ENCODE measurements around the gene NQO2.

DNA sequence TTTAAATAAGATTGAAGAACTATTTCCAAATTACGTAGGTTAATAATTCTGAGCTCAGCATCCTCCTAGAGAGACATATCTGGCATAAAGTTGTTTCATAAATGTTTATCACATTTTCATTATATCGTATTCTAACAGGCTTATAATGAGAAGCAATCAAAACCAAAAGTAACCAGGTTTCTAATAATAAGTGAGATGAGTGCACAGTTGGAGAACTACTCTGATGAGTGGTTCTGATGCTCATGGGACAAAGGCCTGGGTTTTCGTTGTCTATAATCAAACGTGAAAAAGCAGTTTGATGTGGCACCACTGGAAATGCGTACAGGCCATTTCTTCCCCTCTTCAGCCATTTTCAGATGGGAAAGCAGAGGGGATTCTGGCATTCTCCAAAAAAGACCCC lies 23.6 kb upstream of the NQO2 start:
- no peak for TF ChIP-seq EZH2 (IDR thresholded peaks at IDR 0.05; ENCODE audit: insufficient read depth, low read length)
- TF ChIP-seq, protein P1, sequence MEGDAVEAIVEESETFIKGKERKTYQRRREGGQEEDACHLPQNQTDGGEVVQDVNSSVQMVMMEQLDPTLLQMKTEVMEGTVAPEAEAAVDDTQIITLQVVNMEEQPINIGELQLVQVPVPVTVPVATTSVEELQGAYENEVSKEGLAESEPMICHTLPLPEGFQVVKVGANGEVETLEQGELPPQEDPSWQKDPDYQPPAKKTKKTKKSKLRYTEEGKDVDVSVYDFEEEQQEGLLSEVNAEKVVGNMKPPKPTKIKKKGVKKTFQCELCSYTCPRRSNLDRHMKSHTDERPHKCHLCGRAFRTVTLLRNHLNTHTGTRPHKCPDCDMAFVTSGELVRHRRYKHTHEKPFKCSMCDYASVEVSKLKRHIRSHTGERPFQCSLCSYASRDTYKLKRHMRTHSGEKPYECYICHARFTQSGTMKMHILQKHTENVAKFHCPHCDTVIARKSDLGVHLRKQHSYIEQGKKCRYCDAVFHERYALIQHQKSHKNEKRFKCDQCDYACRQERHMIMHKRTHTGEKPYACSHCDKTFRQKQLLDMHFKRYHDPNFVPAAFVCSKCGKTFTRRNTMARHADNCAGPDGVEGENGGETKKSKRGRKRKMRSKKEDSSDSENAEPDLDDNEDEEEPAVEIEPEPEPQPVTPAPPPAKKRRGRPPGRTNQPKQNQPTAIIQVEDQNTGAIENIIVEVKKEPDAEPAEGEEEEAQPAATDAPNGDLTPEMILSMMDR (IDR thresholded peaks at IDR 0.05; ENCODE audit: insufficient read depth, low read depth, low read length), result no peak
